OCI-LY3 (cell line): Measurements from ENCODE around the gene NEK5.

ENCODE experiments used
- H2AFZ ChIP-seq: fragments of 200-600, 300-600 bp; shearing (Covaris generic); 2 replicates; pipeline ENCODE4 v1.6.0; 2014; ENCODE audit warnings: antibody characterized with exemption, low read depth, low read length
- H3K27ac ChIP-seq: fragments of 200-600, 300-600 bp; sonication (generic); 2 replicates; pipeline ENCODE4 v1.5.1; 2014; ENCODE audit warnings: mild to moderate bottlenecking, low read length, moderate library complexity, mixed read lengths
- H3K27me3 ChIP-seq: fragments of 200-600, 300-600 bp; sonication (generic); 2 replicates; pipeline ENCODE4 v1.6.1; 2014; ENCODE audit warnings: low read depth, low read length, mixed read lengths
- H3K36me3 ChIP-seq: fragments of 200-600, 300-600 bp; sonication (generic); replicated peaks from 2 replicates; pipeline ENCODE3; 2014; ENCODE audit warnings: low read depth, low read length, mixed read lengths
- H3K4me1 ChIP-seq: fragments of 300-600, 200-600 bp; sonication (generic); 2 replicates; pipeline ENCODE4 v1.6.1; 2014; ENCODE audit warnings: low read length, mixed read lengths
- H3K4me2 ChIP-seq: fragments of 200-600, 300-600 bp; sonication (generic); 2 replicates; pipeline ENCODE4 v1.6.1; 2014; ENCODE audit warnings: low read length, mixed read lengths
- H3K4me3 ChIP-seq: fragments of 300-600, 200-600 bp; sonication (generic); 2 replicates; pipeline ENCODE4 v1.5.1; 2014; ENCODE audit warnings: antibody characterized with exemption, mild to moderate bottlenecking, low read length, moderate library complexity
- H3K79me2 ChIP-seq: fragments of 300-600, 200-600 bp; shearing (Covaris generic); 2 replicates; pipeline ENCODE4 v1.6.1; 2014; ENCODE audit warnings: mild to moderate bottlenecking, low read length, mixed read lengths
- H3K9ac ChIP-seq: fragments of 300-600, 200-600 bp; shearing (Covaris generic); 2 replicates; pipeline ENCODE4 v1.6.0; 2014; ENCODE audit warnings: mild to moderate bottlenecking, low read length, moderate library complexity
- H3K9me3 ChIP-seq: fragments of 200-600, 300-600 bp; shearing (Covaris generic); 2 replicates; pipeline ENCODE4 v1.6.1; 2014; ENCODE audit warnings: low read length, mixed read lengths; ENCODE audit not compliant: insufficient read depth
- H4K20me1 ChIP-seq: fragments of 200-600, 300-600 bp; sonication (generic); 2 replicates; pipeline ENCODE4 v1.6.1; 2016; ENCODE audit warnings: low read length, mixed read lengths; ENCODE audit not compliant: insufficient read depth
- EZH2phosphoT487 ChIP-seq: fragments of 200-600 bp; shearing (Covaris generic); IDR thresholded peaks from 2 replicates; pipeline ENCODE4 v1.6.1; 2018; ENCODE audit warnings: antibody characterized with exemption, mixed run types, low read depth
- TF ChIP-seq, protein P1 (sequence below): fragments of 200-600, 300-600 bp; sonication (generic); IDR thresholded peaks from 2 replicates; pipeline ENCODE4 v1.5.1; 2014; ENCODE audit warnings: antibody characterized with exemption, low read length, low read depth

Gene NEK5

DNA sequence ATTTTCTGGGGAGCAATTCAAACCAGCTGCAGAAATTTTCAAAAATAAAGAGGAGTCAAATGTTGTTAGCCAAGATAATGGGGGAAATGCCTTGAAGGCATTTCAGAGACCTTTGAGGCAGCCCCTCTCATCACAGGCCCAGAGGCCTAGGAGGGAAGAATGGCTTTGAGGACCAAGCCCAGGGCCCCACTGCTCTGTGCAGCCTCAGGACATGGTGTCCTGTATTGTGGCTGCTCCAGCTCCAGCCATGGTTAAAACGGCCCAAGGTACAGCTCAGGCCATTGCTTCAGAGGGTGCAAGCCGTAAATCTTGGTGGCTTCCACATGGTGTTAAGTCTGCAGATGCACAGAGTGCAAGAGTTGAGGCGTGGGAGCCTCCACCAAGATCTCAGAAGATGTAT lies 32.1 kb downstream of the NEK5 start:
- Histone ChIP-seq H4K20me1 (no peaks in the 10 kb centered on the region), H3K36me3 (no peaks in the 10 kb centered on the region), H3K9me3 (no peaks in the 10 kb centered on the region), H3K4me3 (no peak overlapping the region), H3K9ac (no peak overlapping the region), H3K79me2 (no peaks in the 10 kb centered on the region), H3K4me2 (no peak overlapping the region), H3K4me1 (no peaks in the 10 kb centered on the region), H3K27ac (no peak overlapping the region), H3K27me3 (no peaks in the 10 kb centered on the region), H2AFZ (no peak overlapping the region)
- TF ChIP-seq, protein P1, sequence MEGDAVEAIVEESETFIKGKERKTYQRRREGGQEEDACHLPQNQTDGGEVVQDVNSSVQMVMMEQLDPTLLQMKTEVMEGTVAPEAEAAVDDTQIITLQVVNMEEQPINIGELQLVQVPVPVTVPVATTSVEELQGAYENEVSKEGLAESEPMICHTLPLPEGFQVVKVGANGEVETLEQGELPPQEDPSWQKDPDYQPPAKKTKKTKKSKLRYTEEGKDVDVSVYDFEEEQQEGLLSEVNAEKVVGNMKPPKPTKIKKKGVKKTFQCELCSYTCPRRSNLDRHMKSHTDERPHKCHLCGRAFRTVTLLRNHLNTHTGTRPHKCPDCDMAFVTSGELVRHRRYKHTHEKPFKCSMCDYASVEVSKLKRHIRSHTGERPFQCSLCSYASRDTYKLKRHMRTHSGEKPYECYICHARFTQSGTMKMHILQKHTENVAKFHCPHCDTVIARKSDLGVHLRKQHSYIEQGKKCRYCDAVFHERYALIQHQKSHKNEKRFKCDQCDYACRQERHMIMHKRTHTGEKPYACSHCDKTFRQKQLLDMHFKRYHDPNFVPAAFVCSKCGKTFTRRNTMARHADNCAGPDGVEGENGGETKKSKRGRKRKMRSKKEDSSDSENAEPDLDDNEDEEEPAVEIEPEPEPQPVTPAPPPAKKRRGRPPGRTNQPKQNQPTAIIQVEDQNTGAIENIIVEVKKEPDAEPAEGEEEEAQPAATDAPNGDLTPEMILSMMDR = no peak
- no peak for TF ChIP-seq EZH2phosphoT487

DNA sequence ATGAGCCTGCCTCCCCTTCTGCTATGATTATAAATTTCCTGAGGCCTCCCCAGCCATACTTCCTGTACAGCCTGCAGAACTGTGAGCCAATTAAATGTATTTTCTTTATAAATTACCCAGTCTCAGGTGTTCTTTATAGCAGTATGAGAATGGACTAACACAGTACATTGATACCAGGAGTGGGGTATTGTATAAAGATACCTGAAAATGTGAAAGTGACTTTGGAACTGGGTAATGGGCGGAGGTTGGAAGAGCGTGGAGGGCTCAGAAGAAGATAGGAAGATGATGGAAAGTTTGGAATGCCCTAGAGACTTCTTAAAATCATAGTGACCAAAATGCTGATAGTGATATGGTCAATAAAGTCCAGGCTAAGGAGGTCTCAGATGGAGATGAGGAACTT lies 32.8 kb downstream of the NEK5 start:
- TF ChIP-seq, protein P1 = no peak
- no peak for TF ChIP-seq EZH2phosphoT487
- Histone ChIP-seq H3K4me3 (no peak overlapping the region), H2AFZ (no peak overlapping the region), H3K36me3 (no peaks in the 10 kb centered on the region), H3K27ac (no peak overlapping the region), H3K4me2 (no peak overlapping the region), H3K79me2 (no peaks in the 10 kb centered on the region), H3K9me3 (no peaks in the 10 kb centered on the region), H3K27me3 (no peaks in the 10 kb centered on the region), H3K9ac (no peak overlapping the region), H4K20me1 (no peaks in the 10 kb centered on the region), H3K4me1 (no peaks in the 10 kb centered on the region)

DNA sequence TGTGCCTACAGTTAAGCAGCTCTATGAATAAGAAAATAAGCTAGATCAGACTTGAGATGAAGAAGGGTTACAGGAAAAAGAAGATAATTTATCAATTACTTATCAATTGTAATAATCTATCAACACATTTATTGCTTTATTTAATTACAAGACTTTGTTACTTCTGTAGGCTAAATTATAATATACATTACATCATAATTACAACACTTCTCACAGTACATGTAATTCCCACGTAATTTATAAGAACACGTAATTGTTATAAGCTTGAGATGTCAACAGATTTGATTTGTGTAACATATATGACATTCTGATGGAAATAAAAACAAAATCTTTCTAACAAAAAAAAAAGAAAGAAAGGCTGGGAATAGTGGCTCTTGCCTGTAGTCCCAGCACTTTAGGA lies 36.8 kb downstream of the NEK5 start:
- no peaks in the 10 kb centered on the region for H3K36me3 ChIP-seq
- no peak overlapping the region for H2AFZ ChIP-seq
- H4K20me1 ChIP-seq = no peaks in the 10 kb centered on the region
- H3K4me3 ChIP-seq = no peak overlapping the region
- no peak overlapping the region for H3K27ac ChIP-seq
- no peaks in the 10 kb centered on the region for H3K79me2 ChIP-seq
- no peaks in the 10 kb centered on the region for H3K9me3 ChIP-seq
- H3K27me3 ChIP-seq = peaks cover 1% of the 10 kb centered on the region; the same call in 1 of the 2 replicates
- no peak overlapping the region for H3K4me2 ChIP-seq
- no peaks in the 10 kb centered on the region for H3K4me1 ChIP-seq
- TF ChIP-seq, protein P1 = no peak
- no peak for TF ChIP-seq EZH2phosphoT487
- no peak overlapping the region for H3K9ac ChIP-seq

DNA sequence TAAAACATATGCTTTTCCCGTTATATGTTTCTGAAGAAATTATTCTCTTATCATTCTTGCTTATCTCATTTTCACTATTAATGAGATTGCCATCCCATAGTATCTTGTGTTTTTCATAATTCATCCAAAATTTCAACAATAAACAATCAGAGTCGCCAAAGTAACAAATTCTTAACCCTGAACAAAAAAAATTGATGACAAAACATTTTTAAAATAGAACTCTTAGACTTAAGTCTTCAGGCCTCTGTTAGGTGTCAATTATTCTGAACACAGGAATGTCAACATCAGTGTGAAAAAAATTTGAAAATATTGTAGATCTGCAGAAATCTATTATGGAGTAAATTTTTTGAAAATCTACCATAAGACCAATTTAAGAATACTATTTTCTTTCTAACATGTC lies 37.4 kb downstream of the NEK5 start:
- H3K79me2 ChIP-seq = no peaks in the 10 kb centered on the region
- no peak overlapping the region for H3K4me3 ChIP-seq
- H4K20me1 ChIP-seq = no peaks in the 10 kb centered on the region
- H3K36me3 ChIP-seq = no peaks in the 10 kb centered on the region
- H3K27me3 ChIP-seq = peaks cover 7% of the 10 kb centered on the region
- TF ChIP-seq EZH2phosphoT487 = no peak
- TF ChIP-seq, protein P1 = no peak
- no peak overlapping the region for H2AFZ ChIP-seq
- H3K9ac ChIP-seq = no peak overlapping the region
- no peak overlapping the region for H3K4me2 ChIP-seq
- H3K9me3 ChIP-seq = no peaks in the 10 kb centered on the region
- H3K27ac ChIP-seq = no peak overlapping the region
- H3K4me1 ChIP-seq = no peaks in the 10 kb centered on the region
